Gastrocnemius medialis (tissue), 4 donors: ENCODE measurements around the gene SLC22A4.

Source experiments
- POLR2A ChIP-seq, 2 donors: fragments of 450-650 bp; IDR thresholded peaks; one replicate each; pipeline ENCODE4 v1.6.1; 2017; ENCODE audit warnings: antibody characterized with exemption in 2 of 2, mild to moderate bottlenecking in 2 of 2, moderate library complexity in 2 of 2
- TF ChIP-seq, protein P1 (sequence below), 5 experiments: fragments of 450-650 bp in 3 of 5; fragments of 200-600 bp in 2 of 5; sonication (generic) in 2 of 5; IDR thresholded peaks in 4 of 5; conservative IDR thresholded peaks in 1 of 5; 1 replicate in 4 of 5; 2 replicates in 1 of 5; pipeline ENCODE4 v1.5.1; 2016 to 2019; ENCODE audit warnings: antibody characterized with exemption in 5 of 5, mild to moderate bottlenecking in 3 of 5, moderate library complexity in 3 of 5

GRCh38 chr5:132267931-132268768 lies 26.0 kb upstream of the SLC22A4 start:
- TF ChIP-seq, protein P1, sequence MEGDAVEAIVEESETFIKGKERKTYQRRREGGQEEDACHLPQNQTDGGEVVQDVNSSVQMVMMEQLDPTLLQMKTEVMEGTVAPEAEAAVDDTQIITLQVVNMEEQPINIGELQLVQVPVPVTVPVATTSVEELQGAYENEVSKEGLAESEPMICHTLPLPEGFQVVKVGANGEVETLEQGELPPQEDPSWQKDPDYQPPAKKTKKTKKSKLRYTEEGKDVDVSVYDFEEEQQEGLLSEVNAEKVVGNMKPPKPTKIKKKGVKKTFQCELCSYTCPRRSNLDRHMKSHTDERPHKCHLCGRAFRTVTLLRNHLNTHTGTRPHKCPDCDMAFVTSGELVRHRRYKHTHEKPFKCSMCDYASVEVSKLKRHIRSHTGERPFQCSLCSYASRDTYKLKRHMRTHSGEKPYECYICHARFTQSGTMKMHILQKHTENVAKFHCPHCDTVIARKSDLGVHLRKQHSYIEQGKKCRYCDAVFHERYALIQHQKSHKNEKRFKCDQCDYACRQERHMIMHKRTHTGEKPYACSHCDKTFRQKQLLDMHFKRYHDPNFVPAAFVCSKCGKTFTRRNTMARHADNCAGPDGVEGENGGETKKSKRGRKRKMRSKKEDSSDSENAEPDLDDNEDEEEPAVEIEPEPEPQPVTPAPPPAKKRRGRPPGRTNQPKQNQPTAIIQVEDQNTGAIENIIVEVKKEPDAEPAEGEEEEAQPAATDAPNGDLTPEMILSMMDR (IDR thresholded peaks at IDR 0.05 in 4 of 5, conservative IDR thresholded peaks at IDR 0.05 in 1 of 5) = no peak
- no peak for TF ChIP-seq POLR2A (IDR thresholded peaks at IDR 0.05)
